HUES64 (cell line): ENCODE data around the gene ELANE.
"Not testable (repeated sequence)": the region's sequence is repeated elsewhere in the genome, so short reads cannot be mapped to it uniquely, and the experiment has no call there.

ENCODE experiments used
- H3K27ac ChIP-seq: 2 replicates; pipeline ENCODE4 v1.7.0; 2013; ENCODE audit warnings: low read depth, low read length, inconsistent platforms
- H3K27me3 ChIP-seq: 2 replicates; pipeline ENCODE4 v1.6.1; 2013; ENCODE audit warnings: mild to moderate bottlenecking, low read length; ENCODE audit not compliant: insufficient read depth
- H3K36me3 ChIP-seq: 2 replicates; pipeline ENCODE4 v1.6.1; 2013; ENCODE audit warnings: mild to moderate bottlenecking, low read length; ENCODE audit not compliant: insufficient read depth
- H3K4me1 ChIP-seq: 2 replicates; pipeline ENCODE4 v1.6.1; 2013; ENCODE audit warnings: mild to moderate bottlenecking, low read length, moderate library complexity; ENCODE audit not compliant: insufficient read depth
- H3K4me3 ChIP-seq: 2 replicates; pipeline ENCODE4 v1.5.1; 2013; ENCODE audit warnings: mild to moderate bottlenecking, low read length, moderate library complexity
- H3K9ac ChIP-seq: 2 replicates; pipeline ENCODE4 v1.6.1; 2013; ENCODE audit warnings: mild to moderate bottlenecking, low read depth, low read length
- H3K9me3 ChIP-seq: 2 replicates; pipeline ENCODE4 v1.6.1; 2013; ENCODE audit warnings: low read depth, low read length; ENCODE audit not compliant: insufficient read depth
- WGBS: fragments of 150-250, 120-280 bp; methylation state at CpG from one replicate; pipeline ENCODE4 v1.1.7; 2013; ENCODE audit warnings: missing lambda C conversion rate; 5-methylcytosine and 5-hydroxymethylcytosine counted together

The ELANE gene

GRCh38 chr19:845707-846521 lies 6.2 kb upstream of the ELANE start:
- Histone ChIP-seq H3K4me3 (no peak overlapping the region), H3K36me3 (no peaks in the 10 kb centered on the region), H3K4me1 (no peaks in the 10 kb centered on the region), H3K9me3 (no peaks in the 10 kb centered on the region), H3K27me3 (peaks cover 23% of the 10 kb centered on the region), H3K27ac (no peak overlapping the region), H3K9ac (no peak overlapping the region)
- WGBS = 83% methylated on average over 37 of the region's 37 CpGs

- no peak overlapping the region for H3K9ac ChIP-seq
- 68% methylated on average over 12 of the region's 12 CpGs for WGBS
- H3K4me3 ChIP-seq = no peak overlapping the region
- H3K9me3 ChIP-seq = no peaks in the 10 kb centered on the region
- no peaks in the 10 kb centered on the region for H3K4me1 ChIP-seq
- H3K36me3 ChIP-seq = no peaks in the 10 kb centered on the region
- peaks cover 11% of the 10 kb centered on the region for H3K27me3 ChIP-seq
- H3K27ac ChIP-seq = no peak overlapping the region
These were observed 3.6 kb upstream of the ELANE start for GRCh38 chr19:848386-848921.

GRCh38 chr19:849195-849594 lies 2.9 kb upstream of the ELANE start:
- not testable (repeated sequence) for H3K9me3 ChIP-seq, H3K27me3 ChIP-seq, H3K36me3 ChIP-seq, H3K4me3 ChIP-seq, H3K27ac ChIP-seq, H3K4me1 ChIP-seq, H3K9ac ChIP-seq
- 93% methylated on average over 8 of the region's 8 CpGs for WGBS

- Histone ChIP-seq H3K27ac (no peak overlapping the region), H3K4me3 (no peak overlapping the region)
These were observed 1.7 kb upstream of the ELANE start for GRCh38 chr19:850221-850978.

GRCh38 chr19:850979-851335 lies 1.1 kb upstream of the ELANE start:
- WGBS = 74% methylated on average over 13 of the region's 13 CpGs
- H3K27ac ChIP-seq = no peak overlapping the region
- no peak overlapping the region for H3K4me3 ChIP-seq
- H3K9ac ChIP-seq = no peak overlapping the region
- H3K27me3 ChIP-seq = no peaks in the 10 kb centered on the region
- no peaks in the 10 kb centered on the region for H3K36me3 ChIP-seq
- no peaks in the 10 kb centered on the region for H3K4me1 ChIP-seq
- no peaks in the 10 kb centered on the region for H3K9me3 ChIP-seq

More at GRCh38 chr19:850221-850978, 1.7 kb upstream of the ELANE start:
- no peaks in the 10 kb centered on the region for H3K9me3 ChIP-seq
- H3K36me3 ChIP-seq = no peaks in the 10 kb centered on the region
- no peaks in the 10 kb centered on the region for H3K4me1 ChIP-seq
- H3K9ac ChIP-seq = no peak overlapping the region
- no peaks in the 10 kb centered on the region for H3K27me3 ChIP-seq
- WGBS = 45% methylated on average over 28 of the region's 28 CpGs

GRCh38 chr19:853014-853585 lies 997 bp downstream of the ELANE start:
- 91% methylated on average over 67 of the region's 67 CpGs for WGBS
- no peaks in the 10 kb centered on the region for H3K9me3 ChIP-seq

GRCh38 chr19:853614-854220 lies 1.6 kb downstream of the ELANE start:
- not testable (repeated sequence) for H3K9ac ChIP-seq, H3K27ac ChIP-seq, H3K27me3 ChIP-seq, H3K4me3 ChIP-seq, H3K9me3 ChIP-seq, H3K36me3 ChIP-seq, H3K4me1 ChIP-seq
- 94% methylated on average over 11 of the region's 17 CpGs for WGBS

More at GRCh38 chr19:853014-853585, 997 bp downstream of the ELANE start:
- Histone ChIP-seq H3K27ac (no peak overlapping the region), H3K9ac (no peak overlapping the region), H3K27me3 (no peaks in the 10 kb centered on the region), H3K4me1 (no peaks in the 10 kb centered on the region), H3K4me3 (no peak overlapping the region), H3K36me3 (no peaks in the 10 kb centered on the region)

GRCh38 chr19:854549-854948 lies 2.4 kb downstream of the ELANE start:
- Histone ChIP-seq H3K4me1 (no peaks in the 10 kb centered on the region), H3K9ac (no peak overlapping the region), H3K27me3 (peaks cover 10% of the 10 kb centered on the region), H3K27ac (no peak overlapping the region), H3K9me3 (no peaks in the 10 kb centered on the region), H3K4me3 (no peak overlapping the region), H3K36me3 (no peaks in the 10 kb centered on the region)
- WGBS = 95% methylated on average over 4 of the region's 6 CpGs

- Histone ChIP-seq H3K27ac (no peak overlapping the region), H3K9ac (no peak overlapping the region), H3K27me3 (peaks cover 16% of the 10 kb centered on the region), H3K36me3 (no peaks in the 10 kb centered on the region), H3K9me3 (no peaks in the 10 kb centered on the region), H3K4me3 (no peak overlapping the region), H3K4me1 (no peaks in the 10 kb centered on the region)
- 89% methylated on average over 12 of the region's 12 CpGs for WGBS
These were observed 3.0 kb downstream of the ELANE start for GRCh38 chr19:855142-855541.

GRCh38 chr19:855566-856120 lies 3.5 kb downstream of the ELANE start:
- H3K27me3 ChIP-seq = peaks cover 20% of the 10 kb centered on the region
- 81% methylated on average over 40 of the region's 40 CpGs for WGBS
- no peak overlapping the region for H3K4me3 ChIP-seq
- no peak overlapping the region for H3K27ac ChIP-seq
- H3K9ac ChIP-seq = no peak overlapping the region
- H3K36me3 ChIP-seq = no peaks in the 10 kb centered on the region
- no peaks in the 10 kb centered on the region for H3K9me3 ChIP-seq
- no peaks in the 10 kb centered on the region for H3K4me1 ChIP-seq
